Bronchial epithelial cell (primary cell): ENCODE data around the gene CHST7. TPM values are rescaled to one million over a fixed set of nuclear protein-coding genes. Genes with fewer than 3 reads are reported as not detected.

Experiments used
- DNase-seq: peaks from one replicate; pipeline ENCODE4 v3.0.0-alpha.2; 2010; ENCODE audit warnings: low read depth
- FAIRE-seq: peaks from 2 replicates; lab custom pipeline; 2011; peaks lifted over from hg19 to GRCh38; lab: Jason Lieb, UNC
- H3K27me3 ChIP-seq: 2 replicates; pipeline ENCODE4 v1.5.1; 2011; ENCODE audit warnings: low read length; ENCODE audit not compliant: control insufficient read depth, insufficient read depth
- H3K36me3 ChIP-seq: 2 replicates; pipeline ENCODE4 v1.5.1; 2011; ENCODE audit warnings: low read length; ENCODE audit not compliant: control insufficient read depth, insufficient read depth
- H3K4me3 ChIP-seq: 2 replicates; pipeline ENCODE4 v1.5.1; 2011; ENCODE audit warnings: mild to moderate bottlenecking, low read depth, low read length, control low read depth
- total RNA-seq: library from RNA; depleted of rRNA; stranded (reverse); fragments of >200 nt; gene quantifications from 2 replicates; pipeline ENCODE4 v1.2.1, GENCODE V29; 2014
- TF ChIP-seq, protein P1 (sequence below): IDR thresholded peaks from 2 replicates; pipeline ENCODE4 v1.5.1; 2011; ENCODE audit warnings: mild to moderate bottlenecking, moderate library complexity, low read length, control low read depth, inconsistent platforms; ENCODE audit not compliant: insufficient read depth, severe bottlenecking

CHST7 gene
- total RNA-seq, 1 donor from 2014 or later = 3.4 TPM

- no peaks in the 10 kb centered on the region for H3K36me3 ChIP-seq
- DNase-seq (no peak), FAIRE-seq (no peak)
- TF ChIP-seq, protein P1, sequence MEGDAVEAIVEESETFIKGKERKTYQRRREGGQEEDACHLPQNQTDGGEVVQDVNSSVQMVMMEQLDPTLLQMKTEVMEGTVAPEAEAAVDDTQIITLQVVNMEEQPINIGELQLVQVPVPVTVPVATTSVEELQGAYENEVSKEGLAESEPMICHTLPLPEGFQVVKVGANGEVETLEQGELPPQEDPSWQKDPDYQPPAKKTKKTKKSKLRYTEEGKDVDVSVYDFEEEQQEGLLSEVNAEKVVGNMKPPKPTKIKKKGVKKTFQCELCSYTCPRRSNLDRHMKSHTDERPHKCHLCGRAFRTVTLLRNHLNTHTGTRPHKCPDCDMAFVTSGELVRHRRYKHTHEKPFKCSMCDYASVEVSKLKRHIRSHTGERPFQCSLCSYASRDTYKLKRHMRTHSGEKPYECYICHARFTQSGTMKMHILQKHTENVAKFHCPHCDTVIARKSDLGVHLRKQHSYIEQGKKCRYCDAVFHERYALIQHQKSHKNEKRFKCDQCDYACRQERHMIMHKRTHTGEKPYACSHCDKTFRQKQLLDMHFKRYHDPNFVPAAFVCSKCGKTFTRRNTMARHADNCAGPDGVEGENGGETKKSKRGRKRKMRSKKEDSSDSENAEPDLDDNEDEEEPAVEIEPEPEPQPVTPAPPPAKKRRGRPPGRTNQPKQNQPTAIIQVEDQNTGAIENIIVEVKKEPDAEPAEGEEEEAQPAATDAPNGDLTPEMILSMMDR = no peak
- no peaks in the 10 kb centered on the region for H3K27me3 ChIP-seq
- H3K4me3 ChIP-seq = no peak overlapping the region
Measured at GRCh38 chrX:46617906-46618305, 44.3 kb downstream of the CHST7 start.

- Histone ChIP-seq H3K27me3 (no peaks in the 10 kb centered on the region), H3K36me3 (no peaks in the 10 kb centered on the region), H3K4me3 (no peak overlapping the region)
- FAIRE-seq = no peak
- DNase-seq = no peak
- TF ChIP-seq, protein P1 = no peak
Measured at GRCh38 chrX:46618947-46619346, 45.4 kb downstream of the CHST7 start.

DNA sequence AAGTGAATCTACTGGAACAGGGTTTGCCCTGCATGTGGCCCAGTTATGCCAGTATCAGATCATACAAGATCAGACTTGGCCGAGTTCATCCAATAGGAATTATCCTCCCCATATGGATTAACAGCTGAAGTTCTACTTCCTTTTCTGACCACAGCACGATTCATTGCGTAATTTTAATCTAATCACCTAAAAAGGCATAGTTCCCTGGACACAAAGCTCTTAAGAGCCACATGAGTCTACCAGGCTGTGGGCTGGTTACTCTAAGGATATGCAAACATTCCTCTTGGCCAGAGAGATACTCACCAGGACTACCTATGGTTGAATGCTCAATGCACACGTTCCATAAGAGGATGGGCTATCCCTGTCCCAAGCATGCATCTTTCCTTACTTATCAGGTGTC lies 46.9 kb downstream of the CHST7 start:
- no peaks in the 10 kb centered on the region for H3K36me3 ChIP-seq
- TF ChIP-seq, protein P1 = no peak
- H3K27me3 ChIP-seq = no peaks in the 10 kb centered on the region
- H3K4me3 ChIP-seq = no peak overlapping the region
- FAIRE-seq (no peak), DNase-seq (peak; percentile 33)

DNA sequence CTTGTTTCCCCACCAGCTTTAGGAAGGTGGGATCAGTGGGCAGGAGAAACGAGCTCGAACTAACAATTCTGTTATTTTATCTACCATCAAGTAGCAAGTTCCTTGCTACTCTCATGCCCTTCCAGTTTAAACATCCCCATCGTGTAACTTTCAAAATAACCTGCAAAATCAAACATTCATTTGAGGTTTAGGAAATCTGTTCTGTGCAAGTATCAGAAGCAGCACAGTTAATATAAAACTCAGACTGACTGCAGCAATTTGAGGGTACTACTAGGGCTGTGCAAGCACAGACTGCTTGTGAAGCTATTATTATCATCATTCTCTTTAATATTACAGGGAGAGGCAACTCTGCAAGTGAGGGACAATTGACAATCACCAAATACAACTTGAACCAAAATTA lies 48.0 kb downstream of the CHST7 start:
- no peaks in the 10 kb centered on the region for H3K36me3 ChIP-seq
- DNase-seq = no peak
- no peak overlapping the region for H3K4me3 ChIP-seq
- FAIRE-seq = no peak
- no peaks in the 10 kb centered on the region for H3K27me3 ChIP-seq
- TF ChIP-seq, protein P1 = no peak

- TF ChIP-seq, protein P1 = no peak
- Histone ChIP-seq H3K4me3 (no peak overlapping the region), H3K36me3 (no peaks in the 10 kb centered on the region), H3K27me3 (no peaks in the 10 kb centered on the region)
- DNase-seq = peak; percentile 55
- FAIRE-seq = peak; percentile 13
Measured at GRCh38 chrX:46624090-46624786, 50.7 kb downstream of the CHST7 start.

GRCh38 chrX:46626566-46626965 lies 53.0 kb downstream of the CHST7 start:
- FAIRE-seq (no peak), DNase-seq (no peak)
- Histone ChIP-seq H3K27me3 (no peaks in the 10 kb centered on the region), H3K36me3 (no peaks in the 10 kb centered on the region), H3K4me3 (no peak overlapping the region)
- TF ChIP-seq, protein P1 = no peak
